ENCODE data around the gene AGPAT1. TPM values are rescaled to one million over a fixed set of nuclear protein-coding genes. Genes with fewer than 3 reads are reported as not detected.

The AGPAT1 gene
- total and polyA plus RNA-seq, 2 experiments from 2014 or later: 39.8 to 82.1 TPM

DNA sequence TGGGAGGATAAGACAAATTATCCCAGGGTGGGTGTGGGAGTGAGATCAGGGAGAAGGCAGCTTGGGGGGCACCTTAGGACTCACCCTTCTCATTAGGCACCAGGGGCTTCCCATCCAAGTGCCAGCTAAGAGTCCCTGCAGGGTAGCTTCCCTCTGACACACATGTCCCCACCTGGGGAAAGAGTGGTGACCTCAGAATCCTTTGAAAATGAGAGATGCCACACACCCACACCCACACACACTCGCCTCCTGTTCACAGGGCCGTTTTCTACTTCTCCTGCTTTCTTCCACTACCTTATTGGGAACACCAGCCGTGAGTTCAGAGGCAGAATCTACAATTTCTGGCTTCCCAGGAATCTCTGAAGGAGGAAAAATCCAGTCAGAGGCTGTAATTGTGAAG lies 7.1 kb upstream of the AGPAT1 start:
- TF ChIP-seq ZNF331 (CRISPR knock-in tag; IDR thresholded peaks at IDR 0.05; ENCODE audit: low read depth) (no peak), NANOG (IDR thresholded peaks at IDR 0.05; ENCODE audit: borderline replicate concordance) (no peak), EZH2phosphoT487 (IDR thresholded peaks at IDR 0.05; ENCODE audit: unreplicated experiment) (no peak), JUNB (IDR thresholded peaks at IDR 0.05; ENCODE audit: unreplicated experiment) (no peak), CREB1 (CRISPR knock-in tag; IDR thresholded peaks at IDR 0.05; ENCODE audit: low read depth) (no peak), POLR2AphosphoS5 (IDR thresholded peaks at IDR 0.05; ENCODE audit: low read depth) (no peak), ZNF114 (CRISPR knock-in tag; IDR thresholded peaks at IDR 0.05) (no peak), STAT1 (IDR thresholded peaks at IDR 0.05; ENCODE audit: unreplicated experiment) (no peak), EZH2 (IDR thresholded peaks at IDR 0.05; ENCODE audit: low read depth, unreplicated experiment) (no peak)
- TF ChIP-seq, protein P1, sequence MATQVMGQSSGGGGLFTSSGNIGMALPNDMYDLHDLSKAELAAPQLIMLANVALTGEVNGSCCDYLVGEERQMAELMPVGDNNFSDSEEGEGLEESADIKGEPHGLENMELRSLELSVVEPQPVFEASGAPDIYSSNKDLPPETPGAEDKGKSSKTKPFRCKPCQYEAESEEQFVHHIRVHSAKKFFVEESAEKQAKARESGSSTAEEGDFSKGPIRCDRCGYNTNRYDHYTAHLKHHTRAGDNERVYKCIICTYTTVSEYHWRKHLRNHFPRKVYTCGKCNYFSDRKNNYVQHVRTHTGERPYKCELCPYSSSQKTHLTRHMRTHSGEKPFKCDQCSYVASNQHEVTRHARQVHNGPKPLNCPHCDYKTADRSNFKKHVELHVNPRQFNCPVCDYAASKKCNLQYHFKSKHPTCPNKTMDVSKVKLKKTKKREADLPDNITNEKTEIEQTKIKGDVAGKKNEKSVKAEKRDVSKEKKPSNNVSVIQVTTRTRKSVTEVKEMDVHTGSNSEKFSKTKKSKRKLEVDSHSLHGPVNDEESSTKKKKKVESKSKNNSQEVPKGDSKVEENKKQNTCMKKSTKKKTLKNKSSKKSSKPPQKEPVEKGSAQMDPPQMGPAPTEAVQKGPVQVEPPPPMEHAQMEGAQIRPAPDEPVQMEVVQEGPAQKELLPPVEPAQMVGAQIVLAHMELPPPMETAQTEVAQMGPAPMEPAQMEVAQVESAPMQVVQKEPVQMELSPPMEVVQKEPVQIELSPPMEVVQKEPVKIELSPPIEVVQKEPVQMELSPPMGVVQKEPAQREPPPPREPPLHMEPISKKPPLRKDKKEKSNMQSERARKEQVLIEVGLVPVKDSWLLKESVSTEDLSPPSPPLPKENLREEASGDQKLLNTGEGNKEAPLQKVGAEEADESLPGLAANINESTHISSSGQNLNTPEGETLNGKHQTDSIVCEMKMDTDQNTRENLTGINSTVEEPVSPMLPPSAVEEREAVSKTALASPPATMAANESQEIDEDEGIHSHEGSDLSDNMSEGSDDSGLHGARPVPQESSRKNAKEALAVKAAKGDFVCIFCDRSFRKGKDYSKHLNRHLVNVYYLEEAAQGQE (IDR thresholded peaks at IDR 0.05; ENCODE audit: unreplicated experiment): no peak
- TF ChIP-seq, protein P2, sequence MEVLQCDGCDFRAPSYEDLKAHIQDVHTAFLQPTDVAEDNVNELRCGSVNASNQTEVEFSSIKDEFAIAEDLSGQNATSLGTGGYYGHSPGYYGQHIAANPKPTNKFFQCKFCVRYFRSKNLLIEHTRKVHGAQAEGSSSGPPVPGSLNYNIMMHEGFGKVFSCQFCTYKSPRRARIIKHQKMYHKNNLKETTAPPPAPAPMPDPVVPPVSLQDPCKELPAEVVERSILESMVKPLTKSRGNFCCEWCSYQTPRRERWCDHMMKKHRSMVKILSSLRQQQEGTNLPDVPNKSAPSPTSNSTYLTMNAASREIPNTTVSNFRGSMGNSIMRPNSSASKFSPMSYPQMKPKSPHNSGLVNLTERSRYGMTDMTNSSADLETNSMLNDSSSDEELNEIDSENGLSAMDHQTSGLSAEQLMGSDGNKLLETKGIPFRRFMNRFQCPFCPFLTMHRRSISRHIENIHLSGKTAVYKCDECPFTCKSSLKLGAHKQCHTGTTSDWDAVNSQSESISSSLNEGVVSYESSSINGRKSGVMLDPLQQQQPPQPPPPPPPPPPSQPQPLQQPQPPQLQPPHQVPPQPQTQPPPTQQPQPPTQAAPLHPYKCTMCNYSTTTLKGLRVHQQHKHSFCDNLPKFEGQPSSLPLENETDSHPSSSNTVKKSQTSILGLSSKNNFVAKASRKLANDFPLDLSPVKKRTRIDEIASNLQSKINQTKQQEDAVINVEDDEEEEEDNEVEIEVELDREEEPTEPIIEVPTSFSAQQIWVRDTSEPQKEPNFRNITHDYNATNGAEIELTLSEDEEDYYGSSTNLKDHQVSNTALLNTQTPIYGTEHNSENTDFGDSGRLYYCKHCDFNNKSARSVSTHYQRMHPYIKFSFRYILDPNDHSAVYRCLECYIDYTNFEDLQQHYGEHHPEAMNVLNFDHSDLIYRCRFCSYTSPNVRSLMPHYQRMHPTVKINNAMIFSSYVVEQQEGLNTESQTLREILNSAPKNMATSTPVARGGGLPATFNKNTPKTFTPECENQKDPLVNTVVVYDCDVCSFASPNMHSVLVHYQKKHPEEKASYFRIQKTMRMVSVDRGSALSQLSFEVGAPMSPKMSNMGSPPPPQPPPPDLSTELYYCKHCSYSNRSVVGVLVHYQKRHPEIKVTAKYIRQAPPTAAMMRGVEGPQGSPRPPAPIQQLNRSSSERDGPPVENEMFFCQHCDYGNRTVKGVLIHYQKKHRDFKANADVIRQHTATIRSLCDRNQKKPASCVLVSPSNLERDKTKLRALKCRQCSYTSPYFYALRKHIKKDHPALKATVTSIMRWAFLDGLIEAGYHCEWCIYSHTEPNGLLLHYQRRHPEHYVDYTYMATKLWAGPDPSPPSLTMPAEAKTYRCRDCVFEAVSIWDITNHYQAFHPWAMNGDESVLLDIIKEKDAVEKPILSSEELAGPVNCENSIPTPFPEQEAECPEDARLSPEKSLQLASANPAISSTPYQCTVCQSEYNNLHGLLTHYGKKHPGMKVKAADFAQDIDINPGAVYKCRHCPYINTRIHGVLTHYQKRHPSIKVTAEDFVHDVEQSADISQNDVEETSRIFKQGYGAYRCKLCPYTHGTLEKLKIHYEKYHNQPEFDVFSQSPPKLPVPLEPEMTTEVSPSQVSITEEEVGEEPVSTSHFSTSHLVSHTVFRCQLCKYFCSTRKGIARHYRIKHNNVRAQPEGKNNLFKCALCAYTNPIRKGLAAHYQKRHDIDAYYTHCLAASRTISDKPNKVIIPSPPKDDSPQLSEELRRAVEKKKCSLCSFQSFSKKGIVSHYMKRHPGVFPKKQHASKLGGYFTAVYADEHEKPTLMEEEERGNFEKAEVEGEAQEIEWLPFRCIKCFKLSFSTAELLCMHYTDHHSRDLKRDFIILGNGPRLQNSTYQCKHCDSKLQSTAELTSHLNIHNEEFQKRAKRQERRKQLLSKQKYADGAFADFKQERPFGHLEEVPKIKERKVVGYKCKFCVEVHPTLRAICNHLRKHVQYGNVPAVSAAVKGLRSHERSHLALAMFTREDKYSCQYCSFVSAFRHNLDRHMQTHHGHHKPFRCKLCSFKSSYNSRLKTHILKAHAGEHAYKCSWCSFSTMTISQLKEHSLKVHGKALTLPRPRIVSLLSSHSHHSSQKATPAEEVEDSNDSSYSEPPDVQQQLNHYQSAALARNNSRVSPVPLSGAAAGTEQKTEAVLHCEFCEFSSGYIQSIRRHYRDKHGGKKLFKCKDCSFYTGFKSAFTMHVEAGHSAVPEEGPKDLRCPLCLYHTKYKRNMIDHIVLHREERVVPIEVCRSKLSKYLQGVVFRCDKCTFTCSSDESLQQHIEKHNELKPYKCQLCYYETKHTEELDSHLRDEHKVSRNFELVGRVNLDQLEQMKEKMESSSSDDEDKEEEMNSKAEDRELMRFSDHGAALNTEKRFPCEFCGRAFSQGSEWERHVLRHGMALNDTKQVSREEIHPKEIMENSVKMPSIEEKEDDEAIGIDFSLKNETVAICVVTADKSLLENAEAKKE (CRISPR knock-in tag; IDR thresholded peaks at IDR 0.05): no peak
- TF ChIP-seq, protein P3, sequence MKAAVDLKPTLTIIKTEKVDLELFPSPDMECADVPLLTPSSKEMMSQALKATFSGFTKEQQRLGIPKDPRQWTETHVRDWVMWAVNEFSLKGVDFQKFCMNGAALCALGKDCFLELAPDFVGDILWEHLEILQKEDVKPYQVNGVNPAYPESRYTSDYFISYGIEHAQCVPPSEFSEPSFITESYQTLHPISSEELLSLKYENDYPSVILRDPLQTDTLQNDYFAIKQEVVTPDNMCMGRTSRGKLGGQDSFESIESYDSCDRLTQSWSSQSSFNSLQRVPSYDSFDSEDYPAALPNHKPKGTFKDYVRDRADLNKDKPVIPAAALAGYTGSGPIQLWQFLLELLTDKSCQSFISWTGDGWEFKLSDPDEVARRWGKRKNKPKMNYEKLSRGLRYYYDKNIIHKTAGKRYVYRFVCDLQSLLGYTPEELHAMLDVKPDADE (IDR thresholded peaks at IDR 0.05): no peak
- TF ChIP-seq, protein P4, sequence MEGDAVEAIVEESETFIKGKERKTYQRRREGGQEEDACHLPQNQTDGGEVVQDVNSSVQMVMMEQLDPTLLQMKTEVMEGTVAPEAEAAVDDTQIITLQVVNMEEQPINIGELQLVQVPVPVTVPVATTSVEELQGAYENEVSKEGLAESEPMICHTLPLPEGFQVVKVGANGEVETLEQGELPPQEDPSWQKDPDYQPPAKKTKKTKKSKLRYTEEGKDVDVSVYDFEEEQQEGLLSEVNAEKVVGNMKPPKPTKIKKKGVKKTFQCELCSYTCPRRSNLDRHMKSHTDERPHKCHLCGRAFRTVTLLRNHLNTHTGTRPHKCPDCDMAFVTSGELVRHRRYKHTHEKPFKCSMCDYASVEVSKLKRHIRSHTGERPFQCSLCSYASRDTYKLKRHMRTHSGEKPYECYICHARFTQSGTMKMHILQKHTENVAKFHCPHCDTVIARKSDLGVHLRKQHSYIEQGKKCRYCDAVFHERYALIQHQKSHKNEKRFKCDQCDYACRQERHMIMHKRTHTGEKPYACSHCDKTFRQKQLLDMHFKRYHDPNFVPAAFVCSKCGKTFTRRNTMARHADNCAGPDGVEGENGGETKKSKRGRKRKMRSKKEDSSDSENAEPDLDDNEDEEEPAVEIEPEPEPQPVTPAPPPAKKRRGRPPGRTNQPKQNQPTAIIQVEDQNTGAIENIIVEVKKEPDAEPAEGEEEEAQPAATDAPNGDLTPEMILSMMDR (conservative IDR thresholded peaks at IDR 0.05; ENCODE audit: low read depth in 2 of 2): no peak
- H3K9me3 Mint-ChIP-seq: no peaks in the 10 kb centered on the region
- Histone ChIP-seq H3K4me1 (ENCODE audit: insufficient read depth) (peaks cover 9% of the 10 kb centered on the region; the same call in 1 of the 2 replicates), H3K27me3 (ENCODE audit: insufficient read depth) (no peaks in the 10 kb centered on the region), H2AFZ (no peak overlapping the region), H3F3A (replicated peaks; ENCODE audit: low read depth) (peaks cover 13% of the 10 kb centered on the region), H3K36me3 (ENCODE audit: insufficient read depth) (peaks cover 5% of the 10 kb centered on the region), H3K79me2 (replicated peaks; ENCODE audit: insufficient read depth) (peaks cover 13% of the 10 kb centered on the region), H4K20me1 (replicated peaks; ENCODE audit: insufficient read depth) (no peaks in the 10 kb centered on the region), H3K27ac (ENCODE audit: low read depth) (no peak overlapping the region), H3K4me3 (no peak overlapping the region), H3K4me2 (no peak overlapping the region), H3K9me2 (ENCODE audit: insufficient read depth) (no peaks in the 10 kb centered on the region)
- H3K36me3 Mint-ChIP-seq (ENCODE audit: low read depth): peaks cover 71% of the 10 kb centered on the region
- DNase-seq (ENCODE audit: low spot score) (no peak), ATAC-seq (no peak)
- H3K27ac Mint-ChIP-seq: no peak overlapping the region
- peaks cover 38% of the 10 kb centered on the region for H3K4me1 Mint-ChIP-seq
- peaks cover 17% of the 10 kb centered on the region for H3K27me3 Mint-ChIP-seq (ENCODE audit: insufficient read depth, low read depth, poor library complexity)
- H3K4me3 Mint-ChIP-seq: no peak overlapping the region

All from GM23338 (cell line).